HepG2 (cell line): Measurements from ENCODE around the gene GPR62. TPM values are rescaled to one million over a fixed set of nuclear protein-coding genes. Genes with fewer than 3 reads are reported as not detected.
A peak's percentile ranks its signal among the peaks of the same experiment; 100 is the strongest.

ENCODE experiments used
- ATAC-seq: fragments of 200-7000 bp; cut with Tn5 transposase; 3 replicates; pipeline ENCODE4 v1.9.1; 2020; ENCODE audit warnings: mild to moderate bottlenecking, moderate library complexity
- BruUV-seq: library from RNA; stranded (reverse); fragments of 400-500 nt; replicated peaks from 2 replicates; lab custom pipeline; 2021; lab: Mats Ljungman, UMichigan
- CTCF ChIA-PET: fragments of 300-600 bp; formaldehyde crosslinking; extraction: SDS; loops from one replicate; lab custom pipeline; 2021; ENCODE audit warnings: low total read pairs, inconsistent platforms, low intra/inter-chr PET ratio; lab: Yijun Ruan, JAX
- POLR2A ChIA-PET: fragments of 350-600 bp; sonication (Branson Sonifier 250); formaldehyde crosslinking; loops from one replicate; lab custom pipeline; 2020; ENCODE audit warnings: antibody characterized with exemption, inconsistent platforms; lab: Yijun Ruan, JAX
- DNase-seq: peaks from one replicate; pipeline ENCODE4 v3.0.0-alpha.2; 2015; ENCODE audit warnings: low spot score
- FAIRE-seq: peaks from 3 replicates; lab custom pipeline; 2011; peaks lifted over from hg19 to GRCh38; lab: Jason Lieb, UNC
- H2AFZ ChIP-seq: one replicate; pipeline ENCODE4 v1.6.1; 2011; ENCODE audit warnings: low read length, inconsistent platforms
- H3K27ac ChIP-seq: fragments of 300-600 bp; 3 replicates; pipeline ENCODE4 v1.8.0; 2011; ENCODE audit warnings: mixed run types, mild to moderate bottlenecking, mixed read lengths, low read length, inconsistent platforms; ENCODE audit not compliant: insufficient read depth; ENCODE audit errors: extremely low read length
- H3K27me3 ChIP-seq, 2 experiments: fragments of 200-600 bp in 1 of 2; 2 replicates in 1 of 2; 3 replicates in 1 of 2; pipeline versions ENCODE4 v1.6.0 to v1.8.0; 2011; ENCODE audit warnings: low read length in 2 of 2, mild to moderate bottlenecking in 2 of 2, moderate library complexity in 2 of 2, inconsistent platforms in 1 of 2; ENCODE audit not compliant: insufficient read depth in 2 of 2, control insufficient read depth in 1 of 2
- H3K36me3 ChIP-seq, 2 experiments: fragments of 200-600 bp in 1 of 2; replicated peaks in 1 of 2; 2 replicates in 1 of 2; 3 replicates in 1 of 2; pipeline versions ENCODE4 v1.5.1 to v1.8.0; 2011; ENCODE audit warnings: low read length in 2 of 2, inconsistent platforms in 1 of 2; ENCODE audit not compliant: insufficient read depth in 2 of 2, control insufficient read depth in 1 of 2
- H3K4me1 ChIP-seq: 2 replicates; pipeline ENCODE4 v1.5.1; 2012; ENCODE audit warnings: low read length, inconsistent platforms; ENCODE audit not compliant: insufficient read depth
- H3K4me2 ChIP-seq: 2 replicates; pipeline ENCODE4 v1.6.0; 2011; ENCODE audit warnings: low read depth, low read length, inconsistent platforms
- H3K4me3 ChIP-seq, 3 experiments: fragments of 200-600 bp in 1 of 3; sonication (generic), shearing (Covaris generic) in 1 of 3; replicated peaks in 1 of 3; 2 replicates each; pipeline ENCODE4 v1.5.1; 2011 to 2016; ENCODE audit warnings: low read length in 3 of 3, inconsistent platforms in 2 of 3, low read depth in 2 of 3, mild to moderate bottlenecking in 2 of 3, control low read depth in 1 of 3, mixed read lengths in 1 of 3; ENCODE audit not compliant: insufficient read depth in 1 of 3
- H3K79me2 ChIP-seq: one replicate; pipeline ENCODE4 v1.6.1; 2011; ENCODE audit warnings: low read length, inconsistent platforms; ENCODE audit not compliant: insufficient read depth
- H3K9ac ChIP-seq: 2 replicates; pipeline ENCODE4 v1.6.0; 2011; ENCODE audit warnings: mild to moderate bottlenecking, low read depth, low read length, inconsistent platforms; ENCODE audit not compliant: insufficient read depth
- H3K9me3 ChIP-seq: 2 replicates; pipeline ENCODE4 v1.5.1; 2012; ENCODE audit warnings: mild to moderate bottlenecking, low read length
- H4K20me1 ChIP-seq: 2 replicates; pipeline ENCODE4 v1.6.0; 2011; ENCODE audit warnings: inconsistent platforms, mild to moderate bottlenecking, low read length, moderate library complexity; ENCODE audit not compliant: insufficient read depth
- CEBPZ ChIP-seq: IDR thresholded peaks from 2 replicates; pipeline ENCODE4 v1.6.1; 2012; ENCODE audit warnings: low read length, improper control_type of control experiment
- KDM5A ChIP-seq: fragments of 200-600 bp; sonication (generic); IDR thresholded peaks from 2 replicates; pipeline ENCODE4 v1.7.0; 2018; ENCODE audit warnings: antibody characterized with exemption, mild to moderate bottlenecking, low read length, borderline replicate concordance
- KMT2B ChIP-seq: IDR thresholded peaks from 2 replicates; pipeline ENCODE4 v1.6.1; 2016; ENCODE audit warnings: missing genetic modification reagents, missing compliant biosample characterization
- MEIS2 ChIP-seq: sonication (generic); formaldehyde crosslinking; IDR thresholded peaks from 2 replicates; pipeline ENCODE4 v1.9.0; 2021; ENCODE audit warnings: mild to moderate bottlenecking, missing genetic modification reagents
- TFDP1 ChIP-seq: IDR thresholded peaks from 2 replicates; pipeline ENCODE4 v1.6.1; 2016; ENCODE audit warnings: missing compliant biosample characterization, missing genetic modification reagents, borderline replicate concordance
- U2AF2 ChIP-seq: fragments of 200-400 bp; formaldehyde crosslinking; IDR thresholded peaks from 2 replicates; pipeline ENCODE4 v1.6.1; 2017; ENCODE audit warnings: low read depth, mild to moderate bottlenecking, low read length
- ZNF281 ChIP-seq: sonication (generic); formaldehyde crosslinking; IDR thresholded peaks from 2 replicates; pipeline ENCODE4 v1.4.0; 2020; ENCODE audit warnings: missing genetic modification reagents, borderline replicate concordance
- ZNF292 ChIP-seq: sonication (generic); formaldehyde crosslinking; IDR thresholded peaks from 2 replicates; pipeline ENCODE4 v1.8.1; 2022; ENCODE audit warnings: mild to moderate bottlenecking, low read depth, missing genetic modification reagents, borderline replicate concordance
- ZNF451 ChIP-seq: sonication (generic); formaldehyde crosslinking; IDR thresholded peaks from 2 replicates; pipeline ENCODE4 v1.5.0; 2020; ENCODE audit warnings: mild to moderate bottlenecking, missing genetic modification reagents
- ZNF550 ChIP-seq: sonication (generic); formaldehyde crosslinking; IDR thresholded peaks from 2 replicates; pipeline ENCODE4 v1.4.0; 2020; ENCODE audit warnings: mild to moderate bottlenecking, missing genetic modification reagents, borderline replicate concordance
- ZNF558 ChIP-seq: sonication (generic); formaldehyde crosslinking; IDR thresholded peaks from 2 replicates; pipeline ENCODE4 v1.9.0; 2022; ENCODE audit warnings: mild to moderate bottlenecking, missing genetic modification reagents, borderline replicate concordance
- ZNF580 ChIP-seq: IDR thresholded peaks from 2 replicates; pipeline ENCODE4 v1.6.1; 2016; ENCODE audit warnings: low read depth, borderline replicate concordance
- ZNF639 ChIP-seq: conservative IDR thresholded peaks from 2 replicates; pipeline ENCODE4 v1.6.1; 2018; ENCODE audit warnings: missing genetic modification reagents
- ZNF766 ChIP-seq: sonication (generic); formaldehyde crosslinking; IDR thresholded peaks from 2 replicates; pipeline ENCODE4 v1.5.0; 2020; ENCODE audit warnings: missing genetic modification reagents, borderline replicate concordance
- ZSCAN21 ChIP-seq: sonication (generic); formaldehyde crosslinking; IDR thresholded peaks from 2 replicates; pipeline ENCODE4 v1.8.0; 2022; ENCODE audit warnings: mild to moderate bottlenecking, missing genetic modification reagents, moderate library complexity, borderline replicate concordance
- WGBS: methylation state at CpG from one replicate; pipeline ENCODE4 v1.1.6; 2017; ENCODE audit warnings: low lambda C conversion rate; 5-methylcytosine and 5-hydroxymethylcytosine counted together
- in situ Hi-C: cut with HindIII; loops from 2 replicates; pipeline ENCODE4 v1.10.0; 2017; ENCODE audit warnings: low pct_unique_long_range_greater_than_20kb; ENCODE audit not compliant: extremely low pct_ligation_motif_present
- intact Hi-C: fragments of 100-400 bp; cut with micrococcal nuclease; formaldehyde crosslinking; loops from one replicate; pipeline ENCODE4 v1.10.0; 2022; ENCODE audit not compliant: unreplicated experiment
- polyA plus RNA-seq, 8 experiments: library from polyadenylated mRNA; depleted of rRNA in 3 of 8; stranded (reverse) in 7 of 8; unstranded in 1 of 8; fragments of >200 nt; fragmentation: Illumina TruSeq in 4 of 8; extraction: Trizol in 4 of 8; gene quantifications; 2 replicates each; pipeline versions ENCODE4 v1.2.1 to v1.2.3, GENCODE V29; 2011 to 2016; ENCODE audit warnings: low read depth in 4 of 8, missing spikeins in 1 of 8, mixed read lengths in 1 of 8; ENCODE audit not compliant: insufficient read depth in 1 of 8
- total RNA-seq, 5 experiments: library from RNA; depleted of rRNA; stranded (reverse); fragments of >200 nt; fragmentation: Illumina TruSeq; extraction: Trizol; gene quantifications; 2 replicates each; pipeline ENCODE4 v1.2.3, GENCODE V29; 2016; ENCODE audit warnings: low read depth in 1 of 5

Gene GPR62
- total and polyA plus RNA-seq, 2 of the 13 experiments (the other 11 are each of a cell fraction or from before 2014, with no cell fraction given) = not detected

GRCh38 chr3:51941463-51941797, 13.8 kb upstream of the GPR62 start:
- peak overlapping the region; percentile 82 for H3K9ac ChIP-seq
- POLR2A ChIA-PET = interaction anchor here (0.7 to 4.5 kb wide), 13 partner anchors 9 to 297 kb away, joined by 3 to 173 read pairs (median 13); partner anchors contain the start of genes ABHD14A, ABHD14B, ACY1 and DUSP7
- DNase-seq = no peak
- peaks cover 33% of the 10 kb centered on the region for H3K4me1 ChIP-seq
- intact Hi-C loops (no loop called here), in situ Hi-C loops (no loop called here)
- peak overlapping the region; percentile 95 for H3K4me2 ChIP-seq
- no peak for ATAC-seq
- H4K20me1 ChIP-seq = no peaks in the 10 kb centered on the region; the same call in 1 of the 2 replicates
- H3K9me3 ChIP-seq = no peaks in the 10 kb centered on the region
- no peak for FAIRE-seq
- peak overlapping the region; percentile 41 for H3K27ac ChIP-seq
- no peak overlapping the region for H2AFZ ChIP-seq
- BruUV-seq = no TSS peak
- H3K36me3 ChIP-seq = peaks cover 8 to 24% of the 10 kb centered on the region in 2 experiments; a peak in 3 of 5 replicates
- CTCF ChIA-PET = interaction anchor here (1.2 to 2.1 kb wide), 4 partner anchors 33 to 60 kb away, joined by 3 to 34 read pairs (median 14); partner anchors contain the start of genes ABHD14A, ABHD14B, ACY1 and RPL29
- H3K4me3 ChIP-seq = peak overlapping the region; percentile 75 to 84 (median 80)
- H3K79me2 ChIP-seq = peaks cover 28% of the 10 kb centered on the region
- H3K27me3 ChIP-seq = no peaks in the 10 kb centered on the region; a peak in 1 of 5 replicates
- no CpG with 5 or more reads among the region's 20 CpGs for WGBS
- TF ChIP-seq TFDP1 (no peak), ZNF558 (CRISPR knock-in tag) (no peak), ZNF281 (no peak), ZNF292 (CRISPR knock-in tag) (no peak), CEBPZ (no peak), U2AF2 (no peak), KDM5A (0 out of 2 replicates have a peak, but pooled peaks have one; percentile 20), ZNF451 (CRISPR knock-in tag) (no peak), KMT2B (no peak), ZNF550 (no peak), ZSCAN21 (peak; percentile 11; the same call in 1 of the 2 replicates), ZNF639 (CRISPR knock-in tag) (no peak), MEIS2 (CRISPR knock-in tag) (0 out of 2 replicates have a peak, but pooled peaks have one; percentile 25), ZNF580 (CRISPR knock-in tag) (no peak), ZNF766 (CRISPR knock-in tag) (no peak)
